ENCODE measurements around the gene ANKRD33.

ANKRD33 gene

GRCh38 chr12:51869931-51870330, 18.0 kb upstream of the ANKRD33 start:
- H3K4me1 ChIP-seq (ENCODE audit: control insufficient read depth, insufficient read depth, low read length), result peaks cover 6% of the 10 kb centered on the region
- DNase-seq (ENCODE audit: low read depth), result no peak
- H3K4me3 ChIP-seq (ENCODE audit: low read length), result no peak overlapping the region
- H3K9ac ChIP-seq (ENCODE audit: low read length), result no peak overlapping the region
- H3K27me3 ChIP-seq (replicated peaks; ENCODE audit: control insufficient read depth, insufficient read depth, low read length), result peaks cover 18% of the 10 kb centered on the region
- H3K36me3 ChIP-seq (ENCODE audit: control insufficient read depth, insufficient read depth, low read length, severe bottlenecking), result no peaks in the 10 kb centered on the region
- no peaks in the 10 kb centered on the region for H3K9me3 ChIP-seq (ENCODE audit: control insufficient read depth, low read length)

GRCh38 chr12:51870504-51870903, 17.4 kb upstream of the ANKRD33 start:
- peaks cover 6% of the 10 kb centered on the region for H3K4me1 ChIP-seq (ENCODE audit: control insufficient read depth, insufficient read depth, low read length)
- DNase-seq (ENCODE audit: low read depth), result no peak
- no peaks in the 10 kb centered on the region for H3K36me3 ChIP-seq (ENCODE audit: control insufficient read depth, insufficient read depth, low read length, severe bottlenecking)
- no peak overlapping the region for H3K9ac ChIP-seq (ENCODE audit: low read length)
- peaks cover 18% of the 10 kb centered on the region for H3K27me3 ChIP-seq (replicated peaks; ENCODE audit: control insufficient read depth, insufficient read depth, low read length)
- H3K4me3 ChIP-seq (ENCODE audit: low read length), result no peak overlapping the region
- no peaks in the 10 kb centered on the region for H3K9me3 ChIP-seq (ENCODE audit: control insufficient read depth, low read length)

- DNase-seq (ENCODE audit: low read depth), result no peak
- Histone ChIP-seq H3K9ac (ENCODE audit: low read length) (no peak overlapping the region), H3K4me3 (ENCODE audit: low read length) (no peak overlapping the region), H3K9me3 (ENCODE audit: control insufficient read depth, low read length) (no peaks in the 10 kb centered on the region), H3K36me3 (ENCODE audit: control insufficient read depth, insufficient read depth, low read length, severe bottlenecking) (no peaks in the 10 kb centered on the region), H3K4me1 (ENCODE audit: control insufficient read depth, insufficient read depth, low read length) (peaks cover 6% of the 10 kb centered on the region), H3K27me3 (replicated peaks; ENCODE audit: control insufficient read depth, insufficient read depth, low read length) (peaks cover 18% of the 10 kb centered on the region)
Measured at GRCh38 chr12:51871126-51871525, 16.8 kb upstream of the ANKRD33 start.

GRCh38 chr12:51871918-51872688, 15.8 kb upstream of the ANKRD33 start:
- Histone ChIP-seq H3K4me1 (ENCODE audit: control insufficient read depth, insufficient read depth, low read length) (peaks cover 6% of the 10 kb centered on the region), H3K4me3 (ENCODE audit: low read length) (no peak overlapping the region), H3K27me3 (replicated peaks; ENCODE audit: control insufficient read depth, insufficient read depth, low read length) (peaks cover 18% of the 10 kb centered on the region), H3K9ac (ENCODE audit: low read length) (no peak overlapping the region), H3K9me3 (ENCODE audit: control insufficient read depth, low read length) (no peaks in the 10 kb centered on the region), H3K36me3 (ENCODE audit: control insufficient read depth, insufficient read depth, low read length, severe bottlenecking) (no peaks in the 10 kb centered on the region)
- no peak for DNase-seq (ENCODE audit: low read depth)

- no peak for DNase-seq (ENCODE audit: low read depth)
Measured at GRCh38 chr12:51872689-51872981, 15.3 kb upstream of the ANKRD33 start.

GRCh38 chr12:51873251-51873994, 14.5 kb upstream of the ANKRD33 start:
- DNase-seq (ENCODE audit: low read depth), result no peak

More at GRCh38 chr12:51872689-51872981, 15.3 kb upstream of the ANKRD33 start:
- H3K4me3 ChIP-seq (ENCODE audit: low read length), result no peak overlapping the region
- peaks cover 18% of the 10 kb centered on the region for H3K27me3 ChIP-seq (replicated peaks; ENCODE audit: control insufficient read depth, insufficient read depth, low read length)
- H3K9ac ChIP-seq (ENCODE audit: low read length), result no peak overlapping the region
- H3K9me3 ChIP-seq (ENCODE audit: control insufficient read depth, low read length), result no peaks in the 10 kb centered on the region
- peaks cover 6% of the 10 kb centered on the region for H3K4me1 ChIP-seq (ENCODE audit: control insufficient read depth, insufficient read depth, low read length)
- no peaks in the 10 kb centered on the region for H3K36me3 ChIP-seq (ENCODE audit: control insufficient read depth, insufficient read depth, low read length, severe bottlenecking)

GRCh38 chr12:51874000-51874399, 13.9 kb upstream of the ANKRD33 start:
- H3K36me3 ChIP-seq (ENCODE audit: control insufficient read depth, insufficient read depth, low read length, severe bottlenecking), result no peaks in the 10 kb centered on the region
- DNase-seq (ENCODE audit: low read depth), result no peak

More at GRCh38 chr12:51873251-51873994, 14.5 kb upstream of the ANKRD33 start:
- Histone ChIP-seq H3K4me1 (ENCODE audit: control insufficient read depth, insufficient read depth, low read length) (peaks cover 6% of the 10 kb centered on the region), H3K36me3 (ENCODE audit: control insufficient read depth, insufficient read depth, low read length, severe bottlenecking) (no peaks in the 10 kb centered on the region), H3K4me3 (ENCODE audit: low read length) (no peak overlapping the region), H3K9me3 (ENCODE audit: control insufficient read depth, low read length) (no peaks in the 10 kb centered on the region), H3K9ac (ENCODE audit: low read length) (no peak overlapping the region), H3K27me3 (replicated peaks; ENCODE audit: control insufficient read depth, insufficient read depth, low read length) (peaks cover 13% of the 10 kb centered on the region)

GRCh38 chr12:51874486-51874885, 13.4 kb upstream of the ANKRD33 start:
- Histone ChIP-seq H3K9me3 (ENCODE audit: control insufficient read depth, low read length) (no peaks in the 10 kb centered on the region), H3K36me3 (ENCODE audit: control insufficient read depth, insufficient read depth, low read length, severe bottlenecking) (no peaks in the 10 kb centered on the region), H3K4me3 (ENCODE audit: low read length) (no peak overlapping the region), H3K4me1 (ENCODE audit: control insufficient read depth, insufficient read depth, low read length) (no peaks in the 10 kb centered on the region), H3K9ac (ENCODE audit: low read length) (no peak overlapping the region), H3K27me3 (replicated peaks; ENCODE audit: control insufficient read depth, insufficient read depth, low read length) (peaks cover 6% of the 10 kb centered on the region)
- no peak for DNase-seq (ENCODE audit: low read depth)

More at GRCh38 chr12:51874000-51874399, 13.9 kb upstream of the ANKRD33 start:
- no peak overlapping the region for H3K4me3 ChIP-seq (ENCODE audit: low read length)
- H3K4me1 ChIP-seq (ENCODE audit: control insufficient read depth, insufficient read depth, low read length), result peaks cover 2% of the 10 kb centered on the region
- H3K9me3 ChIP-seq (ENCODE audit: control insufficient read depth, low read length), result no peaks in the 10 kb centered on the region
- no peak overlapping the region for H3K9ac ChIP-seq (ENCODE audit: low read length)
- H3K27me3 ChIP-seq (replicated peaks; ENCODE audit: control insufficient read depth, insufficient read depth, low read length), result peaks cover 7% of the 10 kb centered on the region

- H3K9ac ChIP-seq (ENCODE audit: low read length), result no peak overlapping the region
- H3K27me3 ChIP-seq (replicated peaks; ENCODE audit: control insufficient read depth, insufficient read depth, low read length), result no peaks in the 10 kb centered on the region
- no peak overlapping the region for H3K4me3 ChIP-seq (ENCODE audit: low read length)
- no peak for DNase-seq (ENCODE audit: low read depth)
- H3K9me3 ChIP-seq (ENCODE audit: control insufficient read depth, low read length), result no peaks in the 10 kb centered on the region
- H3K36me3 ChIP-seq (ENCODE audit: control insufficient read depth, insufficient read depth, low read length, severe bottlenecking), result no peaks in the 10 kb centered on the region
- no peaks in the 10 kb centered on the region for H3K4me1 ChIP-seq (ENCODE audit: control insufficient read depth, insufficient read depth, low read length)
Measured at GRCh38 chr12:51879102-51879501, 8.8 kb upstream of the ANKRD33 start.

GRCh38 chr12:51883295-51883694, 4.6 kb upstream of the ANKRD33 start:
- H3K27me3 ChIP-seq (replicated peaks; ENCODE audit: control insufficient read depth, insufficient read depth, low read length), result no peaks in the 10 kb centered on the region
- no peak for DNase-seq (ENCODE audit: low read depth)
- no peaks in the 10 kb centered on the region for H3K9me3 ChIP-seq (ENCODE audit: control insufficient read depth, low read length)
- no peak overlapping the region for H3K9ac ChIP-seq (ENCODE audit: low read length)
- H3K4me3 ChIP-seq (ENCODE audit: low read length), result no peak overlapping the region
- peaks cover 8% of the 10 kb centered on the region for H3K4me1 ChIP-seq (ENCODE audit: control insufficient read depth, insufficient read depth, low read length)
- H3K36me3 ChIP-seq (ENCODE audit: control insufficient read depth, insufficient read depth, low read length, severe bottlenecking), result no peaks in the 10 kb centered on the region

GRCh38 chr12:51883998-51884675, 3.8 kb upstream of the ANKRD33 start:
- H3K4me3 ChIP-seq (ENCODE audit: low read length), result no peak overlapping the region
- H3K36me3 ChIP-seq (ENCODE audit: control insufficient read depth, insufficient read depth, low read length, severe bottlenecking), result no peaks in the 10 kb centered on the region
- H3K27me3 ChIP-seq (replicated peaks; ENCODE audit: control insufficient read depth, insufficient read depth, low read length), result no peaks in the 10 kb centered on the region
- no peak overlapping the region for H3K9ac ChIP-seq (ENCODE audit: low read length)
- no peaks in the 10 kb centered on the region for H3K9me3 ChIP-seq (ENCODE audit: control insufficient read depth, low read length)
- peaks cover 8% of the 10 kb centered on the region for H3K4me1 ChIP-seq (ENCODE audit: control insufficient read depth, insufficient read depth, low read length)
- no peak for DNase-seq (ENCODE audit: low read depth)
